CD4-positive, alpha-beta T cell treated with Interleukin-4 for 1 hour (primary cell): Measurements from ENCODE around the gene TIMP1.

Experiments used
- DNase-seq, 2 donors: peaks; one replicate each; pipeline ENCODE4 v3.0.0-alpha.2; 2020 to 2022

TIMP1 gene

GRCh38 chrX:47608130-47608810, 26.0 kb downstream of the TIMP1 start:
- DNase-seq: peak in 1 of 2 donors; percentile 9

DNA sequence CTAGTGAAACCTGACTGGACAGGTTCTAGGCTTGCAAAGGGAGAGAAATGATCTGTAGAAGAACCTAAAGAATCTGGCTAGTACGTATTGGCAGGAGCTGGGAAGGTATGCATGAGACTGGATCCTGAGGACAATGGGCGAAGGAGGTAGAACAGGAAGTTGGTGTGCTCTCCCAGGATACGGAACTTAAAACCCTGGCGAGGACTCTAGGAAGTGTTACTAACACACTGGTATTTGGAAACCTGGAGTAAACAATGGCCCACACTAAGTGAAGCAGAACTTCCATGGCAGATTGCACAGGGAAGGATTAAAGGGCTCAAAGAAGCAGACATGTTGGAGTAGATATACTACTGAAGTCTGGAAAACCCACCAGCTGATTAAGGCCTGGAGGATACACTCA, 28.3 kb downstream of the TIMP1 start:
- no peak for DNase-seq

- no peak for DNase-seq
Observed at GRCh38 chrX:47611489-47611888, 29.3 kb downstream of the TIMP1 start.

DNA sequence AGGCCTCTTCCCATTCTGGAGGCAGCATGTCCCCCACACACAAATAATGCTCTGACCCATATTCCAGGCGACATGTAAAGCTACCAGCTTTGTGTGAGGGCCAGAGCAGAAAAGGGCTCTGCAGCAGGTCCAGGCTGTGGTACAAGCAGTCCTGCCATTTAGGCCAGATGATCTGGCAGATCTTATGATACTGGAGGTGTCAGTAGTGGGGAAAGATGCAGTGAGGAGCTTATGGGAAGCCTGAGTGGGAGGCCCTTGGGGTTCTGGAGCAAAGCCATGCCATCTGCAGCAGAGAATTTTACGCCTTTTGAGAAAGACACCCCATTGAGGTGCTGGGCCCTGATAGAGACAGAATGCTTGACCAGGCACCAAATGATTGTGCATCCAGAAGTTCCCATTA, 29.7 kb downstream of the TIMP1 start:
- DNase-seq: peak in 1 of 2 donors; percentile 6

GRCh38 chrX:47612418-47612817, 30.2 kb downstream of the TIMP1 start:
- DNase-seq: no peak

GRCh38 chrX:47613082-47613481, 30.8 kb downstream of the TIMP1 start:
- no peak for DNase-seq

DNA sequence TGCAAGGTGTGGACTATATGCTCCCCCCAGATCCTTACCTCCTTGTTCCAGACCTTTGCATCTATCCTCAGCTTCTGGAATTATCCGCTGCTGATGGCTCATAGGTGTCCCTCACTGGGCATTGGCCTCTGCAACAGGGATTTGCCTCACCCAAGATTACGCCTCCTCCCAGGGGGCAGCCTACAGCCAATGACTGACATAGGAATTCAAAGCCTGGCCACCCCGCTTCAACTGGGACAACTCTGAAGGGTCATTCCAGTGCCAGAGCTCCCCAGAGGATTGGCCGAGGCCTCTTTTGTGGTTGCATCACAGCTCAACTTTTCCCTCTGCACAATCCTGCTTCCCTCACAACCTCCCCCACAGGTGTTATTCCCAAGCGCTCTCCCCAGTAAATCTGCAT, 32.4 kb downstream of the TIMP1 start:
- peak in 1 of 2 donors; percentile 3 for DNase-seq

GRCh38 chrX:47618923-47619485, 36.8 kb downstream of the TIMP1 start:
- DNase-seq: no peak

- peak; percentile 84 to 86 for DNase-seq
Observed at GRCh38 chrX:47619486-47620302, 37.5 kb downstream of the TIMP1 start, which contains the start of gene SYN1. Gene SYN1, minus strand, starts transcription at chrX:47619857. Its CDS starts 129 bp downstream, at chrX:47619728.

GRCh38 chrX:47620303-47620685, 38.1 kb downstream of the TIMP1 start:
- no peak for DNase-seq

DNA sequence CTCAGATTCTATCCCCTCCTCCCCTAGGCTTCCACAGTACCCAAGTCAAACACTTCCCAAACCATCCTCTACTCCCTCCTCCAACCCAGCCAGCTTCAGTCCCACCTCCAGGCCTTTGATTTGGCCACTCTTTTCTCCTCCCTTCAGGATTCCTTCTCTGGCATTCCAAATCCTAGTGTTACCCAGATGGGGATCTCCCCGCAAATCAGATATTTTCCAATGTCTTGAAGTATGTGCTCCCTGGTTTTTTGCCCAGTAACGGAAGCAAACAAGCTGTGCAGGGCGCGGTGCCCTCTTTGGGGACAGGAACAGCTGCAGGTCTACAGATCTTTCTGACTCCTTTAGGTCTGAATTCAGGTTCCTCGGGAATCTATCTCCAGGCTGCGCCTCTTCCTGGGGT, 39.6 kb downstream of the TIMP1 start:
- DNase-seq: no peak

GRCh38 chrX:47623540-47624027, 41.3 kb downstream of the TIMP1 start:
- peak; percentile 52 to 58 for DNase-seq

GRCh38 chrX:47625365-47625764, 43.1 kb downstream of the TIMP1 start:
- DNase-seq: no peak

DNA sequence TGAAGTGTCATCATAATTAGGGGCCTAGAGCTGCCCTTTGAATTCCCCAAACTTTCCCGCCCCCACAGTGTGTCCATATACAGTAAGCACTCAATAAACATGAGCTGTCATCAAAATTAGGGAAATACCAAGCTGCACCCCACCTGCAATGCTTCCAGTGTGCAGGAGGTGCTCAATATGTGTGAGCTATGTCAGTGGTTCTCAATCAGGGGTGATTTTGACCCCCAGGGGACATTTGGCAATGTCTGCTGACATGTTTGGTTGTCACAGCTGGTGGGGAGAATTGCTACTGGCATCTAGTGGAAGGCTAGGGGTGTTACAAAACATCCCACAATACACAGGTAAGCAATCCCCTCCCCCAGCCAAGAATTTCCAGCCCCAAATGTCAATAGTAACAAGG, 46.7 kb downstream of the TIMP1 start:
- peak in 1 of 2 donors; percentile 26 for DNase-seq

- no peak for DNase-seq
Observed at GRCh38 chrX:47629419-47630200, 47.4 kb downstream of the TIMP1 start, which contains the start of gene CFP. Gene CFP, minus strand, starts transcription at chrX:47629930. Its CDS starts 86 bp downstream, at chrX:47629844.

GRCh38 chrX:47631676-47632075, 49.4 kb downstream of the TIMP1 start:
- DNase-seq: no peak

GRCh38 chrX:47632666-47633065, 50.4 kb downstream of the TIMP1 start:
- DNase-seq: peak in 1 of 2 donors; percentile 47

DNA sequence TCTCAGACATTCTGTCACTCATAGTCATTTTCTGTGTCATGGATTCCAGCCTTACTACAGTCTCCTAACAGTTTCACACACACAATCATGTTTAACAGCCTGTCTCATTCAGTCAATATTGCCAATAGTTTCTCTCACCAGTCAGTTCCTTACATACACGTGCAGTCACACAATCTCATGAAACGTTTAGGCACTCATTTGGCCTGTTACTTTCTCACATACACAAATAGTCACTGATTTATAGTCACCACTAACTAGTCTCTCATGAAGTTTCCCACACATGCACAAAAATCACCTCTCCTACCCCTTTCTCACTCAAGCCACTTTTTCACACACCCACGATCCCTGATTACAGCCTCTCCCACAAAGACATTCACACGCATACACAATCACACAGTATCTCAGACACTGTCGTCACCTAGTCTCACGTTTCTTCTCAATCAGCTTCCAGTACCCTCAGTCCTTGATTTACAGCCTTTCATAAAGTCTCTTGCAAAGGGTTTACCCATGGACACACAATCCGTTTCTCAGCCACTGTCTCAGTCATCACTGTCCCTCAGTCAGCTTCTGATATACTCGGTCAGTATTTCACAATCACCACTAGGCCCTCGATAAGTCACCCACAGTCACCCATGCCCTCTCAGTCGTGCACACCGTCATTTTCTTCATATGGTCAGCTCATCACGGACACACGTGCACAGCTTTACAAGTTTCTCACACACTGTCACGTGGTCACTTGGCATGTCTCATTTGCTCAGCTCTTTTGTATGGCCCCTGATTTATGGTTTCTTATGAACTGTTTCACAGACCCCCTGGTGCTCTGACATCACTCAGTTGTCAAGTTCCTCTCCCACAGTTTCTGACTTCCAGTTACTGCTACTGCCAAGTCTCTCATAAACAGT, 51.7 kb downstream of the TIMP1 start:
- peak in 1 of 2 donors; percentile 65 for DNase-seq

- DNase-seq: peak in 1 of 2 donors; percentile 35
Observed at GRCh38 chrX:47634871-47635575, 52.8 kb downstream of the TIMP1 start.
